Measurements from ENCODE around the gene IL20. TPM values are rescaled to one million over a fixed set of nuclear protein-coding genes. Genes with fewer than 3 reads are reported as not detected.

The IL20 gene
- total and polyA plus RNA-seq, 2 of the 13 experiments (the other 11 are each of a cell fraction or from before 2014, with no cell fraction given): 0.05 TPM; not detected in 1

GRCh38 chr1:206833801-206834200 lies 31.6 kb upstream of the IL20 start:
- in situ Hi-C loops (cut with HindIII; ENCODE audit: extremely low pct_ligation_motif_present, low pct_unique_long_range_greater_than_20kb): no loop called here
- no TSS peak for BruUV-seq (replicated peaks)
- Histone ChIP-seq H3K9me3 (ENCODE audit: low read length) (no peaks in the 10 kb centered on the region), H3K4me2 (ENCODE audit: low read depth, low read length) (no peak overlapping the region), H3K36me3 (replicated peaks in 1 of 2; ENCODE audit: control insufficient read depth in 1 of 2, insufficient read depth in 2 of 2, low read length in 2 of 2) (no peaks in the 10 kb centered on the region), H3K79me2 (ENCODE audit: insufficient read depth, low read length) (no peaks in the 10 kb centered on the region), H3K9ac (ENCODE audit: insufficient read depth, low read depth, low read length) (no peak overlapping the region), H3K4me1 (ENCODE audit: insufficient read depth, low read length) (no peaks in the 10 kb centered on the region), H3K4me3 (replicated peaks in 1 of 3; ENCODE audit: insufficient read depth in 1 of 3, low read depth in 2 of 3, low read length in 3 of 3) (no peak overlapping the region), H3K27me3 (ENCODE audit: control insufficient read depth in 1 of 2, insufficient read depth in 2 of 2, low read length in 2 of 2) (peaks cover 0 to 25% of the 10 kb centered on the region in 2 experiments; a peak in 3 of 5 replicates), H2AFZ (ENCODE audit: low read length) (no peak overlapping the region), H3K27ac (ENCODE audit: extremely low read length, insufficient read depth, low read length) (no peak overlapping the region), H4K20me1 (ENCODE audit: insufficient read depth, low read length) (no peaks in the 10 kb centered on the region)
- no peak for DNase-seq (ENCODE audit: low spot score)
- ChIA-PET POLR2A (no interaction called here), CTCF (ENCODE audit: low intra/inter-chr PET ratio, low total read pairs) (no interaction called here)
- intact Hi-C loops (cut with micrococcal nuclease; ENCODE audit: unreplicated experiment): no loop called here
- TF ChIP-seq ZNF607 (CRISPR knock-in tag; IDR thresholded peaks at IDR 0.05; ENCODE audit: borderline replicate concordance): no peak
- ATAC-seq: no peak
- WGBS (ENCODE audit: low lambda C conversion rate): 0% methylated on average over 2 of the region's 2 CpGs
- FAIRE-seq: no peak

- Histone ChIP-seq H2AFZ (ENCODE audit: low read length) (no peak overlapping the region), H3K4me1 (ENCODE audit: insufficient read depth, low read length) (no peaks in the 10 kb centered on the region), H3K9ac (ENCODE audit: insufficient read depth, low read depth, low read length) (no peak overlapping the region), H3K79me2 (ENCODE audit: insufficient read depth, low read length) (no peaks in the 10 kb centered on the region), H3K27ac (ENCODE audit: extremely low read length, insufficient read depth, low read length) (no peak overlapping the region), H3K36me3 (replicated peaks in 1 of 2; ENCODE audit: control insufficient read depth in 1 of 2, insufficient read depth in 2 of 2, low read length in 2 of 2) (no peaks in the 10 kb centered on the region), H3K9me3 (ENCODE audit: low read length) (no peaks in the 10 kb centered on the region), H4K20me1 (ENCODE audit: insufficient read depth, low read length) (no peaks in the 10 kb centered on the region), H3K27me3 (ENCODE audit: control insufficient read depth in 1 of 2, insufficient read depth in 2 of 2, low read length in 2 of 2) (peaks cover 0 to 27% of the 10 kb centered on the region in 2 experiments; a peak in 3 of 5 replicates), H3K4me3 (replicated peaks in 1 of 3; ENCODE audit: insufficient read depth in 1 of 3, low read depth in 2 of 3, low read length in 3 of 3) (no peak overlapping the region), H3K4me2 (ENCODE audit: low read depth, low read length) (no peak overlapping the region)
- POLR2A ChIA-PET: no interaction called here
- no peak for FAIRE-seq
- in situ Hi-C loops (cut with HindIII; ENCODE audit: extremely low pct_ligation_motif_present, low pct_unique_long_range_greater_than_20kb) (no loop called here), intact Hi-C loops (cut with micrococcal nuclease; ENCODE audit: unreplicated experiment) (no loop called here)
- no peak for DNase-seq (ENCODE audit: low spot score)
- no TSS peak for BruUV-seq (replicated peaks)
- CTCF ChIA-PET (ENCODE audit: low intra/inter-chr PET ratio, low total read pairs): no interaction called here
- TF ChIP-seq ZNF264 (CRISPR knock-in tag; IDR thresholded peaks at IDR 0.05) (no peak), HNRNPL (IDR thresholded peaks at IDR 0.05; ENCODE audit: low read depth, low read length) (no peak), YEATS2 (CRISPR knock-in tag; IDR thresholded peaks at IDR 0.05; ENCODE audit: borderline replicate concordance) (no peak), BATF2 (CRISPR knock-in tag; IDR thresholded peaks at IDR 0.05) (no peak)
- 16% methylated on average over 5 of the region's 6 CpGs for WGBS (ENCODE audit: low lambda C conversion rate)
- no peak for ATAC-seq
Observed at GRCh38 chr1:206834217-206834616, 31.2 kb upstream of the IL20 start.
